ENCODE data around the gene MTA2.
A peak's percentile ranks its signal among the peaks of the same experiment; 100 is the strongest.
"Not testable (repeated sequence)": the region's sequence is repeated elsewhere in the genome, so short reads cannot be mapped to it uniquely, and the experiment has no call there.

Gene MTA2

DNA sequence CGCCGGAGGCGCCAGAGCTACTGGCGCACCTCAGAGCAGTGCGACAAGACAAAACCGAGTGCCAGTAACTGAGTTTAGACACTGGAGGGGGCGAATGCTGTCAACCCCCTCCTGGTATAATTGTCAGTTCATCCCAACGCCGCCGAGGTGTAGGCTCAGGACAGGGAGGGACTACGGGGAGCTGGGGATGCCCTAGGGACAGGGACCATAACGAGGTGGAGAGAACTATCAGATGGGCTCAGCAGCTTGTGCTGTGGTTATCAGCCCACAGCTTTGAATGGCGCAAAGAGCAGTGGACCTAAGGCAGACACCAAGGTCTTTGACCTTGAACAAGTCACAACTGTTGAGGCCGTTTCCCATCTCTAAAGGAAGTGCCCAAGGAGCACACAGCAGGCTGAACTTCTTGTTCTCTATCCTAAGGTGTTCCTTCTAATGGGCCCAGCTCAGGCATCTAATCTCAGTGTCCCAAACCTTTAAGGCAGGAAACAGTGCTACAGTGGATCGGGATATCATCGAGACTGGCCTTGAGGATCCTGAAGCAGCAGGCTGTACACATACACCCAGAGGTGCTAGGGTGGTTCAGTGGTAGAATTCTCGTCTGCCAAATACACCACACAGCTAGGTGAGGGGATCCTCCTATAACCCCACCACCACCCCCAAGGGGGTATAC lies 9.4 kb downstream of the MTA2 start:
- no peak for DNase-seq (ENCODE audit: low spot score)

DNA sequence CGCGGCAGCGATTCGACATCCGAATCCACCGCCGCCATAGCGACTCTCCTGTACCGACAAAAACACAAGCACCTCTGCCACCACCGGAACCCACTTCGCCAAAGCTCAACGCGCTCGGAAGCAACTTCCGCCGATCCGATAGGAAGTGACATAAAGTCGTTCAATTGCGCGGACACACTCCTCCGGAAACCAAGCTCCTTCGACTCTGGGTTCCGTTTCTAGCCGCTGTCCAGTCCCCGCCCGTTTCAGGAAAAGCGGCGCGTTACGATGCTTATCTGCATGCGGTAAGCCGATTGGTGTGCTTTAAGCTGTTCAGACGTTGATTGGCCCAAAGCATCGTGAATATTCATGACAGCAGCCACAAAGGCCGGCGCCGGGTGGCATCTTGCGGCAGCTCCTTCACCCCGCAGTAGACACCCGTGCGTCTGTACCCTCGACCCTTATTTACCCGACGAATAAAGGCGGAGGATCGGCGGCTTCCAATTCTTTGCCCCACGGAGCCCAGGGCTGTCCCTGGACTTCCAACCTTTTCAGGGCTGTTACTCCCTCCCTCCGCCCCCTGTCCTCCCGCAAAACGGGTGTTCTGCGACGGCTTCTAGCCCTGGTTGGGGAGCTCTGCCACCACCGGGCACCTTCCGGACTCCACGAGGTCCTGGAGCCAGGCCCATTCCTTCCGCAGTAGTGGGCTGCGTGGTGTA lies 10.1 kb downstream of the MTA2 start, which contains the start of gene TUT1:
Gene TUT1, minus strand, starts transcription at position 76 of the 698 bp plus-strand sequence. Its CDS starts 38 bp downstream, at position 38.
- peak; percentile 97 for DNase-seq (ENCODE audit: low spot score)

DNA sequence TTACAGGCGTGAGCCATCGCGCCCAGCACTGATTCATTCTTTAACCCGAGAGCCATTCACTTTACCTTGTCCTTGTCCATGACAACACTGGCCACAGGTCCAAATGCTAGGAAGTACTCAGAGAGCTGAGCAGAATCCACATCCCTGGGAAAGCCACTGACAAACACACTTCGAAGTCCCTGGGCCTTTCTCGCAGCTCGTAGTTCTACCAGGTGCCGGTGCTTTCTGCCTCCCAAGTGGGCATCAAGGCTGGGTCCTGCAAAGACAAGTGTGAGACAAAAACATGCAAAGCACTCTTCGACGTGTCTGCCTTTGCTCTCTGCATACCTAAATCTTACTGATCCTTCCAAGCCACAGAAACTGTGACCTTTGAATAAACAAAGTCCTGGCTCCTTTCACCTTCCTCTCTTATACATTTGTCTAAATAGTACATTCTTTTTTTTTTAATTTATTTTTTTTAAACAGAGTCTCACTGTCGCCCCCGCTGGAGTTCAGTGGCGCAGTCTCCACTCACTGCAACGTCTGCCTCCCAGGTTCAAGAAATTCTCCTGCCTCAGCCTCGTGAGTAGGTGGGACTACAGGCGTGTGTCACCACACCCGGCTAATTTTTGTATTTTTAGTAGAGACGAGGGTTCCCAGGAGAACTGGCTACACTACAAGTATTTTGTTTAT lies 12.6 kb downstream of the MTA2 start:
- DNase-seq (ENCODE audit: low spot score) = no peak

- DNase-seq (ENCODE audit: low spot score) = not testable (repeated sequence)
These were observed 16.3 kb downstream of the MTA2 start for GRCh38 chr11:62585356-62585755.

GRCh38 chr11:62581735-62582134 lies 19.9 kb downstream of the MTA2 start:
- not testable (repeated sequence) for DNase-seq (ENCODE audit: low spot score)

- no peak for DNase-seq (ENCODE audit: low spot score)
These were observed 20.5 kb downstream of the MTA2 start for GRCh38 chr11:62580959-62581715.

DNA sequence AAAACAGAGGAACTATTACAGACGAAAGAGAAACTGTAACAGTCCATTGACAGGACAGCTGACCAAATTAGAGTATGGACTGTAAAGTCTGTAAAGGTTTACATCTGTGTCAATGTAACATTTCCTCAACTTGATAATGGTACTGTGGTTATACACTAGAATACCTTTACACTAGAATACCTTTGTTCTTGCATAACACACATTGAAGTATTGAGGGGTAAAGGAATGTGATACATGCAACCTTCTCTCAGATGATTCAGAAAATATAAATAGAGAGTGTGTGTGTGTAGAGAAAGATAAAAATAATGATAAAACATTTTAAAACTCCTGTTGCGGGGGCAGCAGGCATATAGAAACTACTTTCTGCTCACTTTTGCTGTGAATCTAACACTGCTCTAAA lies 22.4 kb downstream of the MTA2 start:
- no peak for DNase-seq (ENCODE audit: low spot score)

DNA sequence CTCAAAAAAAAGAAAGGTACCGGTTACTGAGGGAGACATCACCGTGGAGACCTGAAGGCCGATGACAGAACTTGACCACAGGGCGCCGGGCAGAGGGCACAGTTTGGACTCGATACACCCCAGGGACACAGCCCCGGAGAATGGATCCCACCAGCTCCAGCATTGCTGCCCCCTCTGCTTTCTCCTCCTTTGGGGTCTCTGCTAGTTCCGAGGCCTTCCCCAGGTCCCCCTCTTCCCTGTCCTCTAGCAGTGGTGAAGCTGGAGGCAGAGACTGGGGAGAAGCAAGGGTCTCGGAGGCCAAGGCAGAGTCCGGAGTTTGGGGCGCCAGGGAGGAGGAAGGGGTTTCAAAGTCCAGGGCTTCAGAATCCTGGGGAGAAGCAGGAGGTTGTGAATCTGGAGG lies 23.1 kb downstream of the MTA2 start:
- no peak for DNase-seq (ENCODE audit: low spot score)

DNA sequence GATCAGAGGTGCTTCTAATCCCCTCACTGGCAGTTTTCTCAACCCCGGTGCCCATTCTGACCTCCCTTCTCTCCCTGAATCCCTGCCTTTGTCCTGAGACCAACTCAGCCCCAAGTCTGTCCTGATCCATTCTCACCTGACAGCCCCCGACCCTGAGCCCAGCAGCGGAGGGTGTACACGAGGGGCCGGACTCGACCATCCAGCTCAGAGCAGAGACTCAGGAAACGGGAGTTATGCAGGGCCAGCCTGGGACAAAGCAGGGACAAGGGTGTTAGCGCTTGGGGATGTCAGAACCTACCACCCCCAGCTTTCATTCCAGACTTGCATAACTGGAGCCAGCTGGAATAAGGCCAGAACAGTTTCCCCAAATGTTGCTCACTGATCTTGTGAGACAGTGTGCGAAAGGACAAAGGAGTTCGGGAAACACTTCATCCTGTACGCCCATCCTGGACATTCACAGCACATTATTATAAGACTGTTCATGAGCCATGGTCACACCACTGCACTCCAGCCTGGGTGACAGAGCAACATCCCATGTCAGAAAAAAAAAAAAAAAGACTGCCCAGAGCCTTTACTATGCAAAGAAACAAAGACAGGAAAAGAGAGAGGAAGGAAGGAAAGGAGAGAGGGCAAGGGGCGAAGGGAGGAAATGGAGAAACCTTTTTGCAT lies 24.5 kb downstream of the MTA2 start:
- no peak for DNase-seq (ENCODE audit: low spot score)

DNA sequence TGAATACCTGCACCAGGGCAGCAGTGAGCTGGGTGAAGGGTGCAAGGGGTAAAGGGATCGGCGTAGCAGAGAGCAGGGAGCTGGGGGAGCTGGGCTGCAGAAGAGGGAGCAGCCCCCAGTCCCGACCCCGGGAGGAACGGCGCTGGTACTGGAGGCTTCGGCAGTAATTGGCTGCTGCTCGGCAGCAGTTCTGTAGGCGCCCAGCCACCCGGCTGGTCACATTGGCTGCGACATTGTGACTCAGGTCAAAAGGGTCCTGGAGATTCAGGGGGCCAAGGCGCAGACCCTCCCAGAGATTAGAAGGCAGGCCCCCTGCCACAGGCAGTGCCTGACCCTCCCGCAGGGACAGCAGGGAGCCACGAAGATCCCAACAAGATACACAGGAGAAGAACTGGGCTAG lies 25.8 kb downstream of the MTA2 start:
- no peak for DNase-seq (ENCODE audit: low spot score)

- no peak for DNase-seq (ENCODE audit: low spot score)
These were observed 26.5 kb downstream of the MTA2 start for GRCh38 chr11:62575156-62575555.

DNA sequence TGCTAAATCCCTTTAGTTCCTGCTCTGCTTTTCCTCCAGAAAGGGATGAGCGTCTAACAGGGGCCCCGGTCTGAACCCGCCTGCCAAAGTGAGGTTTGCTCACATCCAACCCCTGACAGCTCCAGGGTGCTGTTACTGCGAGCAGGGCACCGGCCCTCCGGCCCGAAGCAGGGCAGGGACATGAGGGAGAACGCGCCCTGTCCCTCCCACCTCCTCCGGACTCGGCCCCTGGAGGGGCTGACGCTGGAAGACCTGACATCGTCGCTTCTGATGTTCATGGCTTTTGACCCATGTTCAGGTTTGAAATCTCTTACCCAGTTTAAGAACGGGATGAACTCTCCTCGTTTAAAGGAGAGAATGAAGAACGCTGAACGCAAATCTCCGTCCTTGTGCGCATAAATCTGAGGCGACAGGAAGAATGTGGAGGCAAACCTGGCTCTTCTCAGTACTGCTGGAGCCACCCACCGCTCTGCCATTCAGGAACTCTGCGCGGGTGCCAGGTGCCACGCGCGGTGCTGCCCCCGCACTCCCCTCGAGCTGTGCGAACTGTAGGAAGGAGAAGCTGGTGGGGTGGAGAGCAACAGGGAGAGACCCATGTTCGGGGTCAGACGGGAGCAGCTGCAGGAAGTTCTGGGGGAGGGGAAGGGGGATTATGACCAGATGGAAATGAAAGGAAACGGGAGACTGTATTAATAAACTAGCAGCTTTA lies 27.1 kb downstream of the MTA2 start:
- DNase-seq (ENCODE audit: low spot score) = no peak

- peak; percentile 99 for DNase-seq (ENCODE audit: low spot score)
These were observed 27.9 kb downstream of the MTA2 start, which contains the start of gene EEF1G for GRCh38 chr11:62573592-62574362. TSS of gene EEF1G (minus strand) at chr11:62573891. CDS start at chr11:62573842, 49 bp downstream.

DNA sequence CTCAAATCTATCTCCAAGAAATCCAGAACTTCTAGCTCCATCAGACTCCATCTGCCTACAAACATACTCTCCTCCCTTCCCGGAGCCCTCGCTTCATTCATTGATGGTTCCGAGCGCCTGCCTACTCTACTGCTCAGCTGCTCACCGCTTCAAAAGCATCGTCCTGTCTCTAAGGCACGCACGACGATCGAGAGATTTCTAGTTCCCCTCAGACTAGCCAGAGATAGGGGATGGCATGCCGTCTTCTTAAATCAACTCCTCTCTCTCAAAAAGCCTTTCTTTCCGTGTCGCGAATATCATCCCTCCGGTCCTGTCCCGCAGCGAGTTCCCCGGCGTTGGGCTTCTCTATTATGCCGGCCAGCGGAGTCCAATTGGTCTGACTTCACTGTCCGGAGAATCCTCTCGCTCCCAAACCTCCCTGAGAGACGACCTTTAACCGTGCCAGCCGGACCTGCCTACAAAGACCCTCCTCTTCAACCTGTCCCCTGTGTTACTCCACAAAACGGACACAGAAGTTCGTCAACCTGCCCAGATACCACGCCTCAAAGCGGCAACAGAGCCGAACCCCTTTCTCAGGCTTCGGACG lies 28.6 kb downstream of the MTA2 start:
- no peak for DNase-seq (ENCODE audit: low spot score)

GRCh38 chr11:62572431-62572830 lies 29.2 kb downstream of the MTA2 start:
- no peak for DNase-seq (ENCODE audit: low spot score)

GRCh38 chr11:62571493-62571892 lies 30.2 kb downstream of the MTA2 start:
- not testable (repeated sequence) for DNase-seq (ENCODE audit: low spot score)

- not testable (repeated sequence) for DNase-seq (ENCODE audit: low spot score)
These were observed 30.8 kb downstream of the MTA2 start for GRCh38 chr11:62570903-62571302.

DNA sequence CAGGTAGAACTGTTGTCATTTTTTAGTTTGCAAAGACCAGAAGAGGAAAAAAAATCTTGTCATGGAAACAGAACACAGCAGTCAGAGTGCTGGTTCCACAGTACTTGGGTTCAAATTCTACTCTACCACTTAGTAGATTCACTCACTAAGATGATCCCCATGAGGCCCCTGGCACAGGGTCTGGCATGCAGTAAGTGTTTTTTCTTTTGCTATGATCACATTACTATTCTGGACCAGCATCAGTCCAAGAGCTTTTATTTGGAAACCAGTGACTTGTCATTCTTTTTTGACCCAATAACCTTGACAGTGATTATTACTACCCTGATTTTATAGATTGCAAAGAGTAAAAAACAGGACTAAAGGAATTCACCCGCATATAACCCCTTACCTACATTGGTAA lies 32.1 kb downstream of the MTA2 start:
- DNase-seq (ENCODE audit: low spot score) = no peak

- DNase-seq (ENCODE audit: low spot score) = no peak
These were observed 34.5 kb downstream of the MTA2 start for GRCh38 chr11:62567018-62567633.
